ENCODE results near the gene TOMM70.

GRCh38 chr3:100361897-100362296 is 39.0 kb downstream of the TOMM70 start:
- TF ChIP-seq CTCF (IDR thresholded peaks at IDR 0.05), result no peak
- TF ChIP-seq POLR2AphosphoS5 (IDR thresholded peaks at IDR 0.05), result no peak
